ENCODE measurements around the gene CMTM5. TPM values are rescaled to one million over a fixed set of nuclear protein-coding genes. Genes with fewer than 3 reads are reported as not detected.
A peak's percentile ranks its signal among the peaks of the same experiment; 100 is the strongest.

The CMTM5 gene, protein sequence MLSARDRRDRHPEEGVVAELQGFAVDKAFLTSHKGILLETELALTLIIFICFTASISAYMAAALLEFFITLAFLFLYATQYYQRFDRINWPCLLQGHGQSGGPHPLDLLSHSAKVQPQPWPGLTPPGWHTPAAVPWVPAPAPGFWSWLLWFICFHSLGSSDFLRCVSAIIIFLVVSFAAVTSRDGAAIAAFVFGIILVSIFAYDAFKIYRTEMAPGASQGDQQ
- total RNA-seq (10 to 100 TPM; 33.9 to 46.7 TPM), polyA plus RNA-seq (ENCODE audit: insufficient read length in 2 of 2) (10 to 100 TPM; 71.8 to 78.2 TPM)
- long read RNA-seq, donor 1, transcript CMTM5-207 (2 exons, 1,764 nt), result minor isoform, 7 of 62 reads
- long read RNA-seq, donor 1, transcript CMTM5-203 (5 exons, 1,200 nt), result major isoform, 49 of 62 reads
- long read RNA-seq, donor 1, partial matches to known transcripts, result 0 of 62 reads
- long read RNA-seq, donor 1, other reads (novel, unspliced or antisense), result 0 of 62 reads
- long read RNA-seq, donor 2, transcript CMTM5-203 (5 exons, 1,200 nt), result major isoform, 12 of 13 reads
- long read RNA-seq, donor 2, partial matches to known transcripts, result 0 of 13 reads
- long read RNA-seq, donor 2, other reads (novel, unspliced or antisense), result 0 of 13 reads
- long read RNA-seq, donor 3, transcript CMTM5-203 (5 exons, 1,200 nt), result major isoform, 10 of 13 reads
- long read RNA-seq, donor 3, partial matches to known transcripts, result 0 of 13 reads
- long read RNA-seq, donor 3, other reads (novel, unspliced or antisense), result 0 of 13 reads
- long read RNA-seq, donor 4, transcript CMTM5-203 (5 exons, 1,200 nt), result major isoform, 5 of 9 reads
- long read RNA-seq, donor 4, partial matches to known transcripts, result 0 of 9 reads
- long read RNA-seq, donor 4, other reads (novel, unspliced or antisense), result 0 of 9 reads

DNA sequence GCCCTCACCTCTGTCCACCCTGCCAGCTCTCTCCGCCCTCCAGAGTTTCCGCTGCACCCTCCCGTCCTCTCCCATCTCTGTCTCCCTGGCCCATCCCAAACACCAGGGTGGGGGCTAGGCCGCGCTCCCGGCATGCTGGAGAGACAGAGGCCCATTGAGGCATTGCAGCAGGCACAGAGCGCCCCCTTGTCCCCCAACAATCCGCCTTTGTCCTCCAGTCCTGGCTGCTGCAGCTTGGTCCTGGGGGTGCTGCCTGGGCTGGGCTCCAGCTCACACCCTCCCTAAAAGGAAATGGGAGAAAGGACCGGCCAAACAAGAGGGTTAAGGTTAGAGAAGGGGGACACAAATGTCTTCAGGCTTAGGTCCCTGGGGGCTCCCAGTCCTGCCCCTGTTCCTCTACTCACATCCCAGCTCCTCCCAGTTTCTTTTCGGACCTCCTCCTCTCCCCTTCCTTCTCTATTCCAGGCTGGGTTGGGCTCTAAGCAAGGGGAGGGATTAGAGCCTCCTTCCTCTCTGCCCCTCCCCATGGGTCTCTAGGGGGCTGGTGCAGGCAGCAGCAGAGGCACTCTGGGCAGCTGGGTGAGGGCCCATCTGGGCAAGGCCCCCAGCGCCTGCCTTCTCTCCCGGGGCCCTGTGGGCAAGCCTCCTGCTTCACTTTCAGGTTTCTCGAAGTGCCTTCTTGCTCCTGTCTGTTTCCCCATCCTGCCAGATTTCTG lies at the start of gene CMTM5:
CMTM5 (plus strand) TSS at position 565 of the 716 bp plus-strand sequence. CDS start 206 bp downstream, outside the sequence.
- Histone ChIP-seq H3K36me3 (ENCODE audit: control insufficient read depth, insufficient read depth, low read length) (peaks cover 3% of the 10 kb centered on the region), H3K27ac (ENCODE audit: low read depth, low read length) (peak within 1 kb of the TSS; percentile 89), H3K4me3 (ENCODE audit: low read depth, low read length) (peak within 1 kb of the TSS; percentile 50), H3K27me3 (ENCODE audit: control insufficient read depth, insufficient read depth, low read length) (no peaks in the 10 kb centered on the region), H3K4me1 (ENCODE audit: control insufficient read depth, insufficient read depth, low read length) (peaks cover 72% of the 10 kb centered on the region), H3K9me3 (ENCODE audit: control insufficient read depth, insufficient read depth, low read length) (no peaks in the 10 kb centered on the region)
- 33% methylated on average over 10 of the region's 13 CpGs for WGBS (ENCODE audit: insufficient coverage)
- DNase-seq (ENCODE audit: low read depth in 4 of 6, low spot score in 6 of 6), result peak in 3 of 6 donors; percentile 68 to 90 (median 79)

DNA sequence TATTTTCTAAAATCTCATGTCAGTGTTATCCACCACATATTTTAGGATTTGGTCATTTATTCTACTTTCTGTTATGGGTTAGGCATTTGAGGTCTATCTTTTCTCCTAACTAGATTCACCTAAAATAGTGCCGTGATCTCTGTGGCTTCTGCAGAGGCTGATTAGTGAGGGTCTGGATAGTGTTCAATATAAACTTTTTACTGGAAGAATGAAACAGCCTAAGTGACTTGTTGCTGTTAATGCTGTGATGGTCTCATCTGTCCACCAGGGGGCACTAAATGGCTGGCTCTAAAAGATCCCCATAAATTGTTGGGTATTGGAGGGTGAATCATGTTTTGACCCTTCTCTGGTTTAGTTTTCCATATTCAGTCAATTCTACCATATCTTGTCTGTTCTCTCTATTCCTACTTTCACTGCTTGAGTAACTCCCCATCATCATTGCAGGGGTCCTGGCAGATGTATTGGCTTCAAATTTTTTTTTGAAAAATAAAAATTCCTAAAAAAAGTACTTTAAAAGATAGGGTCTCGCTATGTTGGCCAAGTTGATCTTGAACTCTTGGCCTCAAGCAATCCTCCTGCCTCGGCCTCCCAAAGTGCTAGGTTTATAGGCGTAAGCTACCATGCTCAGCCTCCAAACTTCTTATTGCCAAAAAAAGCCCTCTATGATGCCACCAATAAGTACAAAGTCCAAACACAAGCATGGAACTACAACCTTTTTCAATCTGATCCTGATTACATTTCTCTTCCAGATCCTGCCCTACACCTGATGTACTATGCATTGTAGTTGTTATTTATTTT lies 48.7 kb upstream of the CMTM5 start:
- Histone ChIP-seq H3K27ac (ENCODE audit: low read depth, low read length) (no peak overlapping the region), H3K27me3 (ENCODE audit: control insufficient read depth, insufficient read depth, low read length) (no peaks in the 10 kb centered on the region), H3K4me3 (ENCODE audit: low read depth, low read length) (no peak overlapping the region), H3K4me1 (ENCODE audit: control insufficient read depth, insufficient read depth, low read length) (peaks cover 7% of the 10 kb centered on the region), H3K9me3 (ENCODE audit: control insufficient read depth, insufficient read depth, low read length) (no peaks in the 10 kb centered on the region), H3K36me3 (ENCODE audit: control insufficient read depth, insufficient read depth, low read length) (peaks cover 26% of the 10 kb centered on the region)
- WGBS (ENCODE audit: insufficient coverage), result 55% methylated on average over 3 of the region's 4 CpGs
- peak in 5 of 6 donors; percentile 64 to 95 (median 78) for DNase-seq (ENCODE audit: low read depth in 4 of 6, low spot score in 6 of 6)

DNA sequence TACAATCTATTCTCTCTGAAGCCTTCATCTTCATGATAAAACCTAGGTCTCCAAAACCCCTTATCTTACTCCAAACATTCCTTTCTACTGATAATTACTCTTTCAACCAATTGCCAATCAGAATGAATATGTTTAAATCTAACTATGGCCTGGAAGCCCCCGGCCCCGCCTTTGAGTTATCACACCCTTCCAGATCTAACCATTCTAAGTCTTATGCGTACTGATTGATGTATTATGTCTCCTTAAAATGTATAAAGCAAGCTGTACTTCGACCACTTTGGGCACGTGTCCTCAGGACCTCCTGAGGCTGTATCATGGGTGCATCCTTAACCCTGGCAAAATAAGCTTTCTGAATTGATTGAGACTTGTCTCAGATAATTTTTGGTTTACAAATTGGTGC lies 41.2 kb upstream of the CMTM5 start:
- no peak overlapping the region for H3K27ac ChIP-seq (ENCODE audit: low read depth, low read length)
- 89% methylated on average over 2 of the region's 5 CpGs for WGBS (ENCODE audit: insufficient coverage)
- no peak for DNase-seq (ENCODE audit: low read depth in 4 of 6, low spot score in 6 of 6)
- no peaks in the 10 kb centered on the region for H3K9me3 ChIP-seq (ENCODE audit: control insufficient read depth, insufficient read depth, low read length)
- H3K36me3 ChIP-seq (ENCODE audit: control insufficient read depth, insufficient read depth, low read length), result no peaks in the 10 kb centered on the region
- H3K27me3 ChIP-seq (ENCODE audit: control insufficient read depth, insufficient read depth, low read length), result no peaks in the 10 kb centered on the region
- H3K4me1 ChIP-seq (ENCODE audit: control insufficient read depth, insufficient read depth, low read length), result no peaks in the 10 kb centered on the region
- H3K4me3 ChIP-seq (ENCODE audit: low read depth, low read length), result no peak overlapping the region

DNA sequence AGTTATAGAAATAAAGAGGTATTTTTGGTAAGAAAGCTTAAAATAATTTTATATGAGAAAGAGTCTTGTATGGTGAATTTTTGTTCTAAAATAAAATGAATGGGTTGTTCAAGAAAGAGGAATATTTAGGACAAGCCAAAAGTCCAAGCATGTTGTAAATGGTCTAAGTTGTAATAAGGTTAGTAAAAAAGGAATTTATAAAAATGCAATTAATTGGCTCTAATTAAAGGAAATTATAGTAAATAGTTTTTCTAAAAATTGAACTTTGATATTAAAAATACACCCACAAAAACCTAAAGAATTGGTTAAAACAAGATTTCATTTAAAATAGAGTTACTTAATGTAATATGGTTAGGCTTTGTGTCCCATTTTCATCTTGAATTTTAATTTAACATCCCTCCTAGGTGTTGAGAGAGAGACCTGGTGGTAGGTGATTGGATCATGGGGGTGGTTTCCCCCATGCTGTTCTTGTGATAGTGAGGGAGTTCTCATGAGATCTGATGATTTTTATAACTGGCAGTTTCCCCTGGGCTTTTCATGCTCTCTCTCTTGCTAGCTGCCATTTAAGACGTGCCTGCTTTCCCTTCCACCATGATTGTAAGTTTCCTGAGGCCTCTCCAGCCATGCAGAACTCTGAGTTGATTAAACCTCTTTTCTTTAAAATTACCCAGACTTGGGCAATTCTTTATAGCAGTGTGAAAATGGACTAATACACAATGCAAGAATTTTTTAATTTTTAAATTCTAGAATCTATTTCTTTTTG lies 37.2 kb upstream of the CMTM5 start:
- Histone ChIP-seq H3K27me3 (ENCODE audit: control insufficient read depth, insufficient read depth, low read length) (no peaks in the 10 kb centered on the region), H3K27ac (ENCODE audit: low read depth, low read length) (no peak overlapping the region), H3K9me3 (ENCODE audit: control insufficient read depth, insufficient read depth, low read length) (no peaks in the 10 kb centered on the region), H3K4me1 (ENCODE audit: control insufficient read depth, insufficient read depth, low read length) (no peaks in the 10 kb centered on the region), H3K36me3 (ENCODE audit: control insufficient read depth, insufficient read depth, low read length) (no peaks in the 10 kb centered on the region), H3K4me3 (ENCODE audit: low read depth, low read length) (no peak overlapping the region)
- no peak for DNase-seq (ENCODE audit: low read depth in 4 of 6, low spot score in 6 of 6)
- WGBS (ENCODE audit: insufficient coverage), result no CpG with 5 or more reads among the region's 1 CpG

DNA sequence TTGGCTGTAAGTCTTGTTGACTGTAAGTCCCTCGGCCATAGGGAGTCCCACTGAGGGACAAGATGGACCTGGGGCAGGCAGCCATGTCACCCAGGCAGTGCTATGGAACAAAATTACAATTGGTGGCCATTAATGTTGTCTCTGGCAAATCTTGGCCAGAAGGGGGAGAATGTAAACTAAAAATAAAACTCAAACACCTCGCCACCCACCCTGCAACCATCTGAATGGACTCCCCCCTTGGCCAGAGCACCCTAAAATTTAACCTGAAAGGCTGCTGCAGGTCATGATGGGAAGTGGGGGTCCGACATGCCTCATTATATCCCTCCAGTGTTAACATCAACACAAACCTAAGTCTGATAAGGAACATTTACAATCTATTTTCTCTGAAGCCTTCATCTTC lies 32.4 kb upstream of the CMTM5 start:
- DNase-seq (ENCODE audit: low read depth in 4 of 6, low spot score in 6 of 6), result peak in 1 of 6 donors; percentile 24
- no peak overlapping the region for H3K27ac ChIP-seq (ENCODE audit: low read depth, low read length)
- 72% methylated on average over 2 of the region's 3 CpGs for whole genome bisulfite sequencing (ENCODE audit: insufficient coverage)
- H3K9me3 ChIP-seq (ENCODE audit: control insufficient read depth, insufficient read depth, low read length), result no peaks in the 10 kb centered on the region
- peaks cover 33% of the 10 kb centered on the region for H3K36me3 ChIP-seq (ENCODE audit: control insufficient read depth, insufficient read depth, low read length)
- H3K27me3 ChIP-seq (ENCODE audit: control insufficient read depth, insufficient read depth, low read length), result no peaks in the 10 kb centered on the region
- no peak overlapping the region for H3K4me3 ChIP-seq (ENCODE audit: low read depth, low read length)
- peaks cover 21% of the 10 kb centered on the region for H3K4me1 ChIP-seq (ENCODE audit: control insufficient read depth, insufficient read depth, low read length)

DNA sequence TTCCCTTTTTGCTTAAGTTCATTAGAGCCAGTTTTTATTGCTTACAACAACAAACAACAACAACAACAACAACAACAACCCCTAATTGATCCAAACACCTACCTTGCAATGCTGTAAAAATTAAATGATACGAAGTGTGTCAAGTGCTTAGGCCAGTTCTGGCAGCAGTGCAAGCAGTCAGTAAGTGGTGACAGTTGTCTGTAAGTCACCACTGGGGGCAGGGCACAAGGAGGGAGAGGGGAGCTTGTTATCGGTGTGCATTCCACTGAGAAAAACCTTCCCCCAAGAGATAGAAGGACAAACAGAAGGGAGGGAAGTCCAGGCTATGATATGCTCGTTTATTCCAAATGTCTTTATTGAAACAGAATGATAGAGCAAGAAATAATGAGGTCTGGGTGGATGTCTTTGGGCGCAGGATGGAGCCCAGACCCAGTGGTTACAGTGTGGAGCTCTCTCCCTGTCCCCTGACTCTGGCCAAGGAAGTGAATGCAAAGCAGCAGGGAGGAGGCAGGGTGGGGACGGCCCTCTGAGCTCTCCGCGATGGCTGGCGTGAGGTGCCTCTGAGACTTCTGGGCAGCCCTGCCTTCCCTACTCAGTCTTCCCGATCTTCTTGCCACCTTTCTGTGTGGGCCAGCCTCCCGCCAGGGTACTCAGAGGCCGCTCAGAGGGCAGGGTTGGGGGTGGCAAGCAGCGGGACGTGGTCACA lies 30.7 kb upstream of the CMTM5 start:
- Histone ChIP-seq H3K9me3 (ENCODE audit: control insufficient read depth, insufficient read depth, low read length) (no peaks in the 10 kb centered on the region), H3K36me3 (ENCODE audit: control insufficient read depth, insufficient read depth, low read length) (peaks cover 33% of the 10 kb centered on the region), H3K4me3 (ENCODE audit: low read depth, low read length) (no peak overlapping the region), H3K27ac (ENCODE audit: low read depth, low read length) (no peak overlapping the region), H3K4me1 (ENCODE audit: control insufficient read depth, insufficient read depth, low read length) (peaks cover 21% of the 10 kb centered on the region), H3K27me3 (ENCODE audit: control insufficient read depth, insufficient read depth, low read length) (no peaks in the 10 kb centered on the region)
- DNase-seq (ENCODE audit: low read depth in 4 of 6, low spot score in 6 of 6), result no peak
- WGBS (ENCODE audit: insufficient coverage), result 47% methylated on average over 11 of the region's 13 CpGs

DNA sequence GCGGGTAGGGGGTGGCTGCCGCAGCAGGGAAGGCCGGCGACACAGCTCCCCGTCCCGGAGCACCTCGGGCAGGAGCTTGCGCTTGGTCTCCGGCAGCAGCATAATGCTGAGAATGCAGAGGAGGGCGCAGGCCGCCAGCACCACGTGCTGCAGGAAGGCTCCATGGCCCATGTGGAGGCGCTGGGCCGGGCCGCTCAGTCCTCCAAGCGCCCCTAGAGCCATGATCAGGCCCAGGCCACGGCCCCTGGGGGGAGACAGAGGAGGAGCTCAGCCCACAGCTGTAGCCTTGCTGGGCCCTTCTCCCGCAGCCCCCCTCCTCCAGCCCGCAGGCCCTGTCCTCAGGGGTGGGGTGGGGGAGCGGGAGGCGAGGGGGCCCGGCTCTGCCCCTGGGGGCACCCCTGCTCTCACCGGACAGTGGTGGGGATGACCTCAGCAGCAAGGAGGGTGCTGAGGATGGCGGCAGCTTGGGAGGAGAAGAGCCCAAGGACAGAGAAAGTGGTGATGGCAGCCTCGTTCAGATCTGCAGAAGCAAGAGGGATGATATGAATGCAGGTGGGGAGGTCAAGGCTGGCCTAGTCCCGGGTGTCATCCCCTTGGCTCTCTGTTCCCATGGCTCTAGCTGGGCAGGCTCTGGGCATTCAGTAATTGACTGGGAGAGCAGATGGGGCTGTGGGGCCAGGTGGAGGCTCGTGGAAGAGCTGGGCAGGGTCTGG lies 30.0 kb upstream of the CMTM5 start:
- Histone ChIP-seq H3K9me3 (ENCODE audit: control insufficient read depth, insufficient read depth, low read length) (no peaks in the 10 kb centered on the region), H3K4me1 (ENCODE audit: control insufficient read depth, insufficient read depth, low read length) (peaks cover 28% of the 10 kb centered on the region), H3K27ac (ENCODE audit: low read depth, low read length) (no peak overlapping the region), H3K27me3 (ENCODE audit: control insufficient read depth, insufficient read depth, low read length) (no peaks in the 10 kb centered on the region), H3K4me3 (ENCODE audit: low read depth, low read length) (no peak overlapping the region), H3K36me3 (ENCODE audit: control insufficient read depth, insufficient read depth, low read length) (peaks cover 33% of the 10 kb centered on the region)
- DNase-seq (ENCODE audit: low read depth in 4 of 6, low spot score in 6 of 6), result no peak
- 69% methylated on average over 23 of the region's 27 CpGs for WGBS (ENCODE audit: insufficient coverage)
